Fibroblast of skin of left quadriceps (primary cell): ENCODE results near the gene SLC1A2.

Experiments used
- DNase-seq, 2 experiments: peaks; one replicate each; pipeline ENCODE4 v3.0.0-alpha.2; 2013; ENCODE audit warnings: low read depth in 2 of 2

SLC1A2 gene

DNA sequence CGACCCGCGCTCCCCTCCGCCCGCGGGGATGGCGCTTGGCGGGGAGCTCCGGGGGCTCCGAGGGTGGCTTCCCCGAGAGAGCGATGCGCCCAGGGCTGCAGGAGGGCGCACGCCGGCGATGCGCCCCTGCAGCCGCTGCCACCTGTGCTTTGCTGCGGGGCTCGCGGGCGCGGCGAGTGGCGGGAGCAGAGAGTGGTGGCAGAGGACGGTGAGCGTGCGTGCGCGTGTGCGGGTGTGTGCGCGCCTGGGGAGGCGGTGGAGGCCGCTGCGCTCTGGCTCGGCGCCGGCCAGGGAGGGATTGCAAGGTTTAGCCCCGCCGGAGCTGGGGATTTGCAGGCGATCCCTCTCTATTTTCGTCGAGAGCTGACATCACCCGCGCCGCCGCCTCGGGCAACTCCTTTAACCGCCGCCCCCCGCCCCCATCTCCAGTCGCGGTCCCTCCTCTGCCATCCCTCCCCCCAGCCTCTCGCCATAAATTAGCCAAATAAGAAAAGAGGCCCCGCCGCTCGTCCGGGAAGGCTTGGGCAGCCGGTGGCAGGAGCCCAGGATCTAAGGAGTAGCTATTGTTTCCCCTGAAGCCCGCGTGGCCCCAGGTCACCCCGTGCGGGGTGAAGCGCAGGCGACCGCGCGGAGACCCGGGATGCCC is at the start of gene SLC1A2:
TSS of gene SLC1A2 (minus strand) at position 375 of the 646 bp plus-strand sequence. CDS start 592 bp downstream, outside the sequence.
- no peak for DNase-seq

DNA sequence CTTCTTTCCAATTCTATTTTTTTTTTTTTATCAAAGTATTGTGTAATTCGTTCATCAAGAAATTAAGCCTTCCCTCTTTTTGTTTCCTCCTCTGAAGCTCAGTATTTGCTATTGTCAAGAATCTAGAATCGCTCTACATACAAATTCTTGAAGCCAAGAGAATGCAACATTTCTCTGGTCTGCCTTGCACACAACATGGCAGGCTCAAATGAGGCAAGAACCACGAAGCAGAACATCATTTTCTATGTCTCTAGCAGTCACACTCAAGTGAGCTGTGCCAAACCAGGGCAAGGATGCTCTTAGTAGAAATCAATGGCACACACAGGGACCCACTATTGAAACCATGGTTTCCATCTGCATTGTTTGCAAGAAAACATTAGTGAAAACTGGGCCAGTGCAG is 46.7 kb upstream of the SLC1A2 start:
- DNase-seq: no peak

DNA sequence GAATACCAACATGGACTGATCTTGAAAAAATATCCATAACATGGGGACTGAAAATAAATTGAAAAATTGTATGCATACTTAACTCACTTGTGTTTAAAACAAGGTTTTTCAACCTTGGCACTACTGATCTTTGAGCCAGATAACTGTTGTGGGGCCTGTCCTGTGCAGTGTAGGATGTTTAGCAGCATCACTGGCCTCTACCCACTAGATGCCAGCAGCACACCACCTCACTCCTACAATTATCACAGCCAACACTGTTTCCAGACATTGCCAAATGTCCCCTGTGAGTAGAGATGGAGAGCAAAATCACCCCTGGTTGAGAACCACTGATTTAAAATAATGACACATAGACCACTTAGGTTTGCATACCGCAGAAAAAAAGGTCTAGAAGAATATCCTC is 45.0 kb upstream of the SLC1A2 start:
- no peak for DNase-seq

DNA sequence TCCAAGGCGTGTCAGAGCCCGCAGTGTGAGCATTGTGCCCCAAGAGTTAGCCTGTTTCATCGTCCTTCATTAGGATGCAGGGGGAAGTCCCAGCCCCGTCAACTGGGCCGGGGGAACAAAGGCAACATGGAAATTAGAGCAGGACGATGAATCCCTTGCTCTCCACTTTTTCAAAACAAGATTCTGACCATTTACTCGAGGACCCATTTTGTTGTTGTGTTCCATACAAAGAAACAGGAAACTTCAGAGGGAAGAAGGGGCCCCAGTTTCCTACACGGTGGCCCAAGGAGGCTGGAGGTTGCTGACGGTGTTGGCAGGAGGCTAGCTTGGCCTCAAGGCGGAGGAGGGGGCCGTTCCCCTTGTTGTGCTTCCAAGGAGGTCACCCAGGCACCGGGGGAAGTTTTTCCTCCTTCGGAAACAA is 44.0 kb upstream of the SLC1A2 start:
- no peak for DNase-seq

DNA sequence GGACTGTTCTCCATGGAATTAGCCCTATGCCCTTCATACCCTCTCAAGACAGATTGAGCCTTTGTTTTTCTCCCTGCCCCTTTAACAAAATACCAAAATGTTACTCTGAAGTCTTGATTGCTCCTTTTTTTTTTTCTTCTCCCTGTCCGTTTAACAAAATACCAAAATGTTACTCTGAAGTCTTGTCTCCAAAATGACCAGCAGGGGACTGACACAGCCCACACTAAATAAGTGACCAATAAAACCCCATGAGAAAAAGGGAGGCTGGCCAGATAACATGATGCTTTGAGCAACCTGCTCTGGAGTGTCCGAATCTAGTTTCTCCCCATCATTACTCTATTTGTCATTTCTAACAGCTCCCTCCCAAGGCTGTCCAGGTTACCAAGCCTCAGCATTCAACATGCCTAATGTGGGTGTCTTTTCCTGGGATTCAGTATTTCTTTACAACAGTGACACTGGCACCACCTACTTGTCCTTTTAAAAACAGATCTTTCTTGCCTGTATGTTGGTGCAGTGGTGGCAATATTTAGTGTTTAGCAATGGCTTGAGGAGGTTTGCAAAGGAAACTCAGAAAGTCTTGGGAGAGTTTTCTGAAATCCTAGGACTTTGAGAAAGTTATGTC is 42.7 kb upstream of the SLC1A2 start:
- DNase-seq: no peak

DNA sequence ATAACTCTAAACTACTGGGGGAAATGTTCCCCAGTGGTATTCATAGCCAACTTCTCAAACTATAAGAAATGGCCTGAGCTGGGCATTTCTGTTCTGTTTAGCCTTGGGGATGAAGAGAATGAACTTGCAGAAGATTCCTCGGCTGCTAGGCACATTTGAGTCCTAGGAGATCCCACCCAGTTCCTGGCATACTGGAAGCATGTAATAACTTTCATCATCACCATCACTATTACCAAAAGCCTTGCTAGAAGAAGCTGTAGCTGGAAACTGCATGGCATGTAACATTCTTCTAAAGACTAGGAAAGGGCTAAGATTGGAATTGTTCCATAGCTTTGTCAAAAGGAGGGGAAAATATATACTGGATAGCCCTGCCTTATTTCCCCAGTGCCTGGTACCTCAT is 40.1 kb upstream of the SLC1A2 start:
- no peak for DNase-seq

DNA sequence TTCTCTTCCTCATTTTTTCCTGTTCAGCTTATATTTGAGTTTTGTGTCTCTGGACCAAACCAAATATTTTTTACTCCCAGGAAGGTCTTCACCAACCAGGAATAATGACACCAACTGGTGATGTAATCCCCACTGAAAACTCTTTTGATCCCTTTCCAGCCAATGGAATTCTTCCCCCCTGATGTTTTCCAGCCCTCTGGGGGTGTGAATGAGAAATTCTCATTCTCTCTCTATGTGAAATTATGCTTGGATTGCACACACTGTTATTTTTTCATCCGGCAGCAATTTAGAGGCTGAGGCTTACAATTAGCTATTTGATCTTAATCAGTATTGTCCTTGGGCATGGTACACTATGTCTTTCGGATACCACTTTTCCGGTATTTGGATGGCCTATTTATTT is 39.5 kb upstream of the SLC1A2 start:
- DNase-seq: peak in 1 of 2 experiments; percentile 18

DNA sequence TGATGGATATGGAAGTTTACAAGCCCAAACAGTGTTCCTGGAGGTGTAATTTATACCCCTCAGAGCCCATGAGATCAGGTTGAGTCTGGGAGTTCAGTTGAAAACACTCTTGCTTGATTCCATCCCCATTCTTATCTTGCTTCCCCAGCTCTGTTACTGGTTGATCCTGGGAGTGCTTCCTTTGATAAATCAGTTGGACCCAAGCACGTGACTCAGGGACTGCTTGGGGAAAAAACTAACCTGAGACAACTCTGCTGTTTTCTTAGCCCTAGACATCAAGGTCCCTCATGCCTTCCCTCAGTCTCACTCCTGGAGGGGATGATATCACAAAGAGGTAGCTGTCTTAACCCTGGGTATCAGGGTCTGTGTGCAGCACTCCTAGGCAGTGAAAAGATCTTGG is 35.0 kb upstream of the SLC1A2 start:
- no peak for DNase-seq

DNA sequence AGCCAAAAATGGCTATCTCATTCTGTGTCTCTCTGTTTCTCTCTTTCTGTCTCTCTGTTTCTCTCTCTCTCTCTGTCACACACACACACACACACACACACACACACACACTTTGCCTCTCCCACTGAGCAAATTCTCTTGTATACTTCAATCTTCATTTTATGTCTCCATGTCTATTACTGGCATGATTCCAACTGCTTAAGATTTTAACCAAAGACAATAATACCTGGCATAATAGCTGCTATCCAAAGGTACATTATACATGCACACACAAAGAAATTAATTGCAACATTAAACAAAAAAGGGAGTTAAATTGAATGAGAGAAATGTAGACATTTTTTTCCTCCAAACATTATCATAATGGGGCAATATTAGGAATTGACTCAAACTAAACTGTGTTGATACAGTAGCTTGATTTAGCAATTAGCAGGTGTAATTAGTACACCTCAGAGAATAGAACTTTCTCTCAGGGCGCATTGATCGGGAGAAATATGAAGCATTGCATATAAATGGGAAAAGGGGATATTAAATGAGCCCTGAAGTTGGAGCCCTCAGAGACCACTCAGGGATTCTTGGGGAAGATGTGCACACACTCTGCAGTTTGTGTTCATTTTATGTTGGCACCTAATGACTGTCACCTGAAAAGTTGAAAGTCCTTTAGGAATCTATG is 17.4 kb upstream of the SLC1A2 start:
- no peak for DNase-seq

DNA sequence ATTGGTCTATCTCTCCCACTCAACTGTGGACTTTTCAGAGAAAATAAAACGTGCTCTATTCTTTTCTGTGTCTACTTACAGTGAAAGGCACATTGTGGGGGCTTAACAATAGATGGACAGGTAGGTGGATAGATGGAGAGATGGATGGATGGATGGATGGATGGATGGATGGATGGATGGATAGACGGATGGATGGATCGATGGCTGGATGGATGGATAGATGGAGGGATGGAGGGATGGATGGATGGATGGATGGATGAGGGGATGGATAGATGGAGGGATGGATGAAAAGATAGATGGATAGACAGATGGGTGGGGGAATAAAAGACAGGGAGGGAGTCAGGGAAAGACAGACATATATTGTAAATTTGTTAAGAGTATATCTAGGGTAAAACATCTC is 14.2 kb upstream of the SLC1A2 start:
- DNase-seq: no peak

DNA sequence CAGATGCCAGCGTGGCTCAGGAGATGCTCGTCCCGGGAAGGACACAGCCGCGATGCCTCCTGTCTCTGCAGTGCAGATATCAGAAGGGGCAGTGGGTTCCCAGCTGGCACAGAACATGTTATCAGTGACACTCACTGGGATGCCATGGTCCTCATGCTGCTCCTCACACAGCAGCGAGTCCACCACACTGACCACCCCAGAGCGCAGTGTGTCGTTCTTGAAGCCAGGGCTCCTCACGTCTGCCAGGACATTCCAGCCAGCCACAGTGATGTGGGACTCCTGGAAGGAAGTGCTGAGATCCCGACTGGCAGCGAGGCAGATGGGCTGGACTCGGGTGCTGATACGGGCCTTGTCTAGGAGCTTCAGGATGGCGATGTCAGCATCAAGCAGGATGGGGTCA is 13.1 kb upstream of the SLC1A2 start:
- DNase-seq: no peak

DNA sequence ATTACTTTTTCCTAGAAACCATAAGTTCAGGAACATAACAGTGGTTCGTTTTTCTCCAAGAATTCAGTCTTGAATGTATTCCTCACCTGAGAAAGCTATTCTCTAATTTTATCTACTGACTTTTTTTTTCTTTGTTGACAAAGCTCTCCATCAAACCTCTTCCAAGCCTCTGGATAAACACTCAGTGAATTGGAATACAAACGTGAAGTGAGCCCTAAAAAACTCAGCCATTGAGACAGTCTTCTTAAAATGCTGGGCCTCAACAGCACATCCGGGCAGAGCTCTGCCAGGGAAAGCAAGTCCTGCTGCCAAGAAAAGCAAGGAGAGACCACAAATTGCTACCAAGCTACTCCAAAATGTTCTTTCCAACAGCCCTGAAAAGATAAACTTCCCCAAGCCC is 7.7 kb upstream of the SLC1A2 start:
- DNase-seq: peak; percentile 22 to 39

DNA sequence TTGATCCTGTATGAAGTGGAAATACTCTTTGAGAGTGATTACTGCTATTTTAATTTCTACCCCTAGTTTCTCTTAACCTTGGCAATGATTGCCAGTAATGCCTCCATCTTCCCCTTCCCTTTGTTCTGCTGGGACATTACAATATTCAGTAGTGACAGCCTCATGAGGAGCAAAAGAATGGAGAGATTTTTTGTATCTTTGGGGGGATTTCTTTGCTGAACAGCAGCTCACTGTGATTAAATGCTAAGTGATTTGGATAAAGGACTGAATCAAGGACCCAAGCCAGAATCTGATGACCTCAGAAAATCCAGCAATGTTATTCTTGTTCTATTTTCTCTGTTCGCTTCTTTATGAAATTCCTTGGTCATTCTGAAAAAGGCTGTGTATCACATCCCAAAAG is 7.0 kb upstream of the SLC1A2 start:
- no peak for DNase-seq

DNA sequence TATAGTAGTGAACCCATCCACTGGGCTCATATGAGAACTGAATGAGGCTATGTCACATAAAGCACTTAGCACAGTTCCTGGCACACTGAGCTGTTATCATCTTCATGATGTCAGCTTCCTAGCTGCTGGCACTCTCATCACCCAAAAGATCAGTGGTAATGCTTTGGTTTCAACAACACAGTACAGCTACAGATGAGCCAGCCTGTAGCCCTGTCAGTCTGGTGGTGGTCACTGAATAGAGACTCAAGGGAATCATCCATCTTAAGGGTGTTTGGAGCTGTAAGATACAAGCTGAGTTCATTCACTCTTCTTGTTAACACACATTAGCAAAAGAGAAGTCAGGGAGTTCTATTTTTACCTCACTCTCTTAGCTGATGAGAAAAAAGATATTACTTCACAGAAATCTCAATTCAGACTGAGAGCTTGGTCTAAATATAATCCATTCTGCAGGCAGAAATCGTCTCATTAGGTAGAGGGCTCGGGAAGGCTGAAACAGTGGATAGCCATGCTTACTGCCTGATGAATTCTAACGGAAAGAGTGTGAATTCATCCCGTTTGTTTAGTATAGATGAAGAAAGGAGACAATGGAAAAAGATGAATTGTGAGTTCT is 6.3 kb upstream of the SLC1A2 start:
- DNase-seq: no peak

DNA sequence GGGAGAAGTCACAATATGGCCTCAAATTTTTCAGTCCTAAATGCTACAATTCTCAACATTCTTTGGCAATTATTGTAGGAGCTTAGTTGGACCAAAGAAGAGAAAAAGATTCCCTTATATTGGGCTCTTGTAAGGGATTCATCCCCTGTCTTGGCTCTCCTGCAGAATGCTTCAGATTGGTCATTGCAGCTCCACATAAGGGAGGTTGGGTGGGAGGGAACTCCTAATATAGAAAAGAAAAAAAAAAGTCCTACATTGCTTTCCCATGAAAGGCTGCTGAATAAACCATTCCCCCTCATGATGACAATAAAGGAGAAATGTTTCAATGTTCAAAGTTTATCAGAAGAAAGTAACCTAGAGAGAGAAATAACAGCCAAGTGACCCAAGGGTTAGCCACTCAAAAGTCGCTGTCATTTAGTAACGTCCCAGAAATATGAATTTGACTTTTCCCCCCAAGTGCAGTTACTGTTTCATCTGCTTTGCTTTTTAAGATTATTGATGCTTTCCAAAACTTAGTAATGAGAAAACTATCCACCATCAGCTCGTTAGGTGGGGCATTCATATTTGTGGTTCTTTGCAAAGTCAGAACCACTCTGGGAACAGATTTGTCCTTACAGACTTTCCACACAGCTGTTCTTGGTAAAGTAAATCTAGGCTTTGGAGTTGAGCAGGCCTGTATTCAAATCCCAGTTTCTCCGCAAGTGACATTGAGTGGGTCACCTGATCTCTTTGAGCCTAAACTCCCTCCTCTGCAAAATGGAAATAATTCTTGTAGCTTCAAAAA is 5.0 kb upstream of the SLC1A2 start:
- DNase-seq: peak; percentile 49 to 65

DNA sequence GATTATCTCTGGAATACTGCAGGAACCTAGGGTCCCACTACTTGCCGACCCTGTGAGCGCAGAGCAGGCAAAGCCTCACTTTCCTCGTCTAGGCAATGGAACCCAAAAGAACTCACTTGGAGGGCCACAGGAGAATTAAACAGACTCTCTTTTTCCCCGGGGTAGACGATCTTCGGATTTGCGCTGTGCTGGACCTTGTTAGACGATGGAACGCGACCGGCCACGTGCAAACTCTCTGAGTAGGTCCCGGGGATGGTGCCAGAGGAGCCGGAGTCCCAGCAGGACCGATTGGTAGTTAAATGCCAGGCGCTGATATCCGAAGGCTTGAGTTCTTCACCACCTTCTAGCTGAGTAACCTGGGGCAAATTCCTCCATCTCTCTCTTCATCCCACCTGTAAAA is 1.0 kb upstream of the SLC1A2 start:
- no peak for DNase-seq

DNA sequence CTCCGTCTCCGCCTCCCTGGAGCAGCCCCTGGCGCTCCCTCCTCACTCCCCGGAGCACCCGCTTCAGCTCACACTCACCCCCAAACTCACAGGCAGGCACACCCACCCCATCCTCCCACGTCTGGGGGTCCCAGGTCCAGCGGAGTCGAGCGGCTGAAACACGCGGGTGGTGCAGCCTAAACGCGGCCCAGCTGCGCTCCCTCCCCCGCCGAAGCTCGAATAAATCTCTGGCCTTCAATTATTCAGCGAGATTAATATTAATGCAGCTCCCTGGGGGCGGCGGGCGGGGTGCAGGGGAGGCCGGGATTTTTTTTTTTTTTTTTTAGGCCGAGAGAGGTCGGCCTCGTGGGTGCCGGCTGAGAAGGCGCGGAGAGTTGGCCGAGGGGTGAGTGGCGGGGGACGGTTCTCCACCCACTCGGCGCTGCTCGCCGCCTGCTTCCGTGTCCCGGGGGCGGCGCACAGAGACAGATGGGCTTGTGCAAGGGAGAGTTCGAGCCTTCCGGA is 524 bp upstream of the SLC1A2 start:
- no peak for DNase-seq

DNA sequence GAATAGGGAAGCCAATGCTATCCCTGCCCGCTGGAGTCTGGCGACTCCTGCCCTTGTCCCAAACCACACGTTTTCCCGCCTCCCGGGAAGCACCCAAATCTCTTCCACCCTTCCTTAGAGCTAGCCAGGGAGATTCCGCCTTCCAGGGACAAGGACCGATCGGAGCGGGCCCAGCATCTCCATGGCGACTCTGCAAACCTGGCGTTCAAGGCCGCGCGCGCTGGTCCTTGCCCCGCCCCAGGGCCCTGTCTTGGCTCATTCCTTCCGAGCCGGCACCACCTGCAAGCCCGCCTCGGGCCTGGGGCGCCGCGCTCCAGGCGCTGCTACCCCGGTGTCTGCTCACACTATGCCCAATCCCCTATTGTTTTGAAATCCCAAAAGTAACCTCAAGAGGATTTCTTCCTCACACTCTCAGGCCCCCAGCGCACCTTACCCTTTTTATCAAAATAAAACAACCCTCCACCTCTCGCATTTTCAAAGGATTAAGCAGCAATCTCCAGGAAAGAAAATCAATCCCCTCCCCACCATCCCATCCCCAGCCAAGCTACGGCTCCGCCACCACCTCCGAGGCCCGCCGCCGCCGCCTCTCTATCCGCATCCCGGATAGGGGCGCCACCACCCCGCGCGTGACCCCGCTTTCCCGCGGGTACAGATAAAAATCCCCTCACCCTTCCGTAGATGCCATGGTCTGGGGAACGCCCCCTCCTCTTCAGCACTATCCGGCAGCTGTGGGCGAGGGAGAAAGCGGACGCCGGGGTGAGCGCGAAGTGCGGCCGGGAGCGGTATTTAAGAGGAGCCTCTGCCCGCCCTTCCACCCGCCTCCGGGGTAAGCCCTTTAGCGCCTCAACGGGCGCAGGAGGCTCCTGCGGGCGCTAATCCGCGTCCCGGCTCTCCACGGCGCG is 825 bp downstream of the SLC1A2 start:
- DNase-seq: no peak

DNA sequence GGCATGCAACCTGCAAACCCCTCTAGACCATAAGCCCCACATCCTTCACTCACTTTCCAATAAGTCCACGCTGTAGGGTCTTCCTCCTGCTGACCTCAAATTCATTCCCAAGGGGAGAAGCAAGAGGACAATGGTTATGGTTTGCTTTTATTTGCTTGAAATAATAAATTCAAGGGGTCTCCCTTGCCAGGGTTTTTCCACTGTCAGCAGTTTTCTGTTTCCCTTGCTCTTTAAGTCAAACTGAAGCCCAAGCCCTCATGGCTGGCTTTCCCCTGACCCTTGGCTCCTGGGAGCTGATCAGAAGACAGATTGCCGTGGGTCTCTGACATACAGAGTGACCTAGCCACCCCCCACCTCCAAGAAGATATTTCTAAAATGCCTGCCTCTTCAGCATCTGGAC is 3.9 kb downstream of the SLC1A2 start:
- no peak for DNase-seq

DNA sequence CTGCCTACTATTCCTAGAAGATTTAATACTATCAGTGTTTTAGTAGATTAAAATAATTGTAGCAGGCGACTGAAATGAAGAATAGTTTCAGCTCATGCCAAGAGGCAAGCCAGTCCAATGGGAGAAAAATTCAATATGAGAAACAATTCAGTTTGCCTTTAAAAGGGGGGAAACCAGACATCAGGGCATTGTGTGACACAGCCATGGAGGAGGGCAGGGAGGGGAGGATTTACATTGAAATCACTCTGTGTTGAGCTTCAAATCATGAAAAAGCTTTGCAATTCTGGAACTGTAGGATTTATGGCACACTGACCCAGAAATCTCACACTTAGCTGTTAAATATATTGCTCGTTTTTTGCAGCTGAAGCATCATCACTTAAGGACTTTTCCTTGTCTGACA is 4.6 kb downstream of the SLC1A2 start:
- DNase-seq: no peak

DNA sequence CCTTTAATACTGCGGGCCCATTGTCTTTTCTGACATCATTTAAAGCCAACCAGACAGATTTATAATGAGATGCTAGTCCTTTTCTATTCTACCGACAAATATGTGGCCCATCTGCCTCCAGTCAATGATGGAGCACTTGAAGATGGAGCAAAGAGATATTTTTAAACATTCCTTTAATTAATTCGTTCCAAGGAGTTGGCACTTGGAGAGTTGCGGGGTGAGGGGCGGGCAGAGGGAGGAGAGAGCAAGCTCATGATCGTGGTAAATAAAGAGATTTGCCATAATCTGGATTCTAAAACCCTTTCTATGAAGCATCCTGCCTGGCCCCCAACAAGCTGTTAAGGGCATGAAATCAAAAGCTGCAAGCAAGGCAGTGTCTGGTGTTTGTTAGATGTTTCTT is 5.0 kb downstream of the SLC1A2 start:
- no peak for DNase-seq
